Measurements from ENCODE around the gene KCNIP1.
A peak's percentile ranks its signal among the peaks of the same experiment; 100 is the strongest.

The KCNIP1 gene

DNA sequence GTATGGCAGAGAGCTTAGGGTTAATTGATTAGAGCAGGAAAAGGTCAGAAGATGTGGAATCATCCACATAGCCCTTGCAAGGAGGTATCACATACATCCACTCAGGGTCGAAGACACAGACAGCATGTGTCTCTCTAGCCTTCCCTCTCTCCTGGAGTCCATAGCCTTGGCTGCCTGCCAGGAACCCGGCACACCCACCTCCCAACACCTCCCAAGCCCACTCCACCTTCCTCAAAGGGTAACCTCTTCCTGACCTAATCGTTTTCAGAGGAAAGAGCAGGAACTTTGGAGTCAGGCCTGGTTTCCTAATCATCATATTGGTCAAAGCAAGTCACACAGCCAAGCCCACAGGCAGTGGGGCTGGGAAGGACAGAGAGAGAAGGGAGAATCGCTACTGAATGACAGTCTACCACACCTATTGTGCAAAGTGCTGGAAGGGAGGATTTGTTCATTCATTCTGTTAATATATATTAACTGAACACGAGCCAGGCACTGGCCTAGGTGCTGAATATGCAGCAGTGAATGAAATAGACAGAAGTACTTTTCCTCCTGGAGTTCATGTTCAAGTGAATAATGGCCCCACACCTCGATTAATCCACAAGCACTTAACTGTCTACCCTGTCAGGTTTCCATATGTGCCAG, 107.8 kb downstream of the KCNIP1 start:
- TF ChIP-seq, protein P1, sequence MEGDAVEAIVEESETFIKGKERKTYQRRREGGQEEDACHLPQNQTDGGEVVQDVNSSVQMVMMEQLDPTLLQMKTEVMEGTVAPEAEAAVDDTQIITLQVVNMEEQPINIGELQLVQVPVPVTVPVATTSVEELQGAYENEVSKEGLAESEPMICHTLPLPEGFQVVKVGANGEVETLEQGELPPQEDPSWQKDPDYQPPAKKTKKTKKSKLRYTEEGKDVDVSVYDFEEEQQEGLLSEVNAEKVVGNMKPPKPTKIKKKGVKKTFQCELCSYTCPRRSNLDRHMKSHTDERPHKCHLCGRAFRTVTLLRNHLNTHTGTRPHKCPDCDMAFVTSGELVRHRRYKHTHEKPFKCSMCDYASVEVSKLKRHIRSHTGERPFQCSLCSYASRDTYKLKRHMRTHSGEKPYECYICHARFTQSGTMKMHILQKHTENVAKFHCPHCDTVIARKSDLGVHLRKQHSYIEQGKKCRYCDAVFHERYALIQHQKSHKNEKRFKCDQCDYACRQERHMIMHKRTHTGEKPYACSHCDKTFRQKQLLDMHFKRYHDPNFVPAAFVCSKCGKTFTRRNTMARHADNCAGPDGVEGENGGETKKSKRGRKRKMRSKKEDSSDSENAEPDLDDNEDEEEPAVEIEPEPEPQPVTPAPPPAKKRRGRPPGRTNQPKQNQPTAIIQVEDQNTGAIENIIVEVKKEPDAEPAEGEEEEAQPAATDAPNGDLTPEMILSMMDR (IDR thresholded peaks at IDR 0.05; ENCODE audit: low read depth, low read length), result no peak
- in situ Hi-C loops (cut with HindIII; ENCODE audit: low sequenced_read_pairs), result no loop called here
- no peak overlapping the region for H3K4me3 ChIP-seq (ENCODE audit: low read depth, low read length)

GRCh38 chr5:170612256-170612678, 108.4 kb downstream of the KCNIP1 start:
- TF ChIP-seq, protein P1 (IDR thresholded peaks at IDR 0.05; ENCODE audit: low read depth, low read length), result no peak
- DNase-seq (ENCODE audit: low read depth, low spot score), result no peak
- in situ Hi-C loops (cut with HindIII; ENCODE audit: low sequenced_read_pairs), result no loop called here
- no peak overlapping the region for H3K4me3 ChIP-seq (ENCODE audit: low read depth, low read length)

More for the DNA sequence above, 107.8 kb downstream of the KCNIP1 start:
- peak; percentile 23 for DNase-seq (ENCODE audit: low read depth, low spot score)

DNA sequence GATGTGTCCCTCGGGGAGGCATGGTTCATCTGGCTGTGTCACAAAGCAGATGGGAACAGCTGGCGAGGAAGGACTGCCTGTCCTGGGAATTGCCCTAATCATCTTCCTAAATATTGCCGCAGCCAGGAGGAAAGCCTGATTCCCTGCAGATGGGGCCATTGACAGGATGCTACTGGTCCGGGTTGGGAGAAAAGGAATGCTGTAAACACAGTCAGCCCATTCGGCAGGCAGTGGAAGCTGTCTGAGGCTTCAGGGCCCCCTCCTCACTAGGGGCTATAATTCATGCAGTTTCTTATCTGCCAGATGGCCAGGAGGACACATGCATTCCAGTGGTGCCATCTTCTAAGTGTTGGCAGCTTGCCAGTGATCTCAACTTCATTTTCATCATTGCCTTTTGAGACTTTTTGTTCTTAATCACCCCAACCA, 110.3 kb downstream of the KCNIP1 start:
- in situ Hi-C loops (cut with HindIII; ENCODE audit: low sequenced_read_pairs), result no loop called here
- no peak for DNase-seq (ENCODE audit: low read depth, low spot score)
- TF ChIP-seq, protein P1 (IDR thresholded peaks at IDR 0.05; ENCODE audit: low read depth, low read length), result no peak
- no peak overlapping the region for H3K4me3 ChIP-seq (ENCODE audit: low read depth, low read length)

DNA sequence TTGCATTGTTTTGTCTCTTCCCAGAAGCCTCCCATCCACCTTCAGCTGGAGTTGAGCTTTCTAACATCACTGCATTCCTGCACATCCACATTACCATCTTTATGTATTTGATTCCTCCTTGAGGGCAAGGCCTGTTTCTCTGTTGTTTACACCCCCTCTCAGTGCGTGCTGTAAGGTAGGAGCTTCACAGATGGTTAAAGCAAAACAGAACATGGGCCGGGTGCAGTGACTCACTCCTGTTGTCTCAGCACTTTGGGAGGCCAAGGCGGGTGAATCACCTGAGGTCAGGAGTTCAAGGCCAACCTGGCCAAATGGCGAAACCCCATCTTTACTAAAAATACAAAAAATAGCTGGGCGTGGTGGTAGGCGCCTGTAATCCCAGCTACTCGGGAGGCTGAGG, 110.9 kb downstream of the KCNIP1 start:
- TF ChIP-seq, protein P1 (IDR thresholded peaks at IDR 0.05; ENCODE audit: low read depth, low read length), result no peak
- in situ Hi-C loops (cut with HindIII; ENCODE audit: low sequenced_read_pairs), result no loop called here
- no peak overlapping the region for H3K4me3 ChIP-seq (ENCODE audit: low read depth, low read length)
- peak; percentile 8 for DNase-seq (ENCODE audit: low read depth, low spot score)

DNA sequence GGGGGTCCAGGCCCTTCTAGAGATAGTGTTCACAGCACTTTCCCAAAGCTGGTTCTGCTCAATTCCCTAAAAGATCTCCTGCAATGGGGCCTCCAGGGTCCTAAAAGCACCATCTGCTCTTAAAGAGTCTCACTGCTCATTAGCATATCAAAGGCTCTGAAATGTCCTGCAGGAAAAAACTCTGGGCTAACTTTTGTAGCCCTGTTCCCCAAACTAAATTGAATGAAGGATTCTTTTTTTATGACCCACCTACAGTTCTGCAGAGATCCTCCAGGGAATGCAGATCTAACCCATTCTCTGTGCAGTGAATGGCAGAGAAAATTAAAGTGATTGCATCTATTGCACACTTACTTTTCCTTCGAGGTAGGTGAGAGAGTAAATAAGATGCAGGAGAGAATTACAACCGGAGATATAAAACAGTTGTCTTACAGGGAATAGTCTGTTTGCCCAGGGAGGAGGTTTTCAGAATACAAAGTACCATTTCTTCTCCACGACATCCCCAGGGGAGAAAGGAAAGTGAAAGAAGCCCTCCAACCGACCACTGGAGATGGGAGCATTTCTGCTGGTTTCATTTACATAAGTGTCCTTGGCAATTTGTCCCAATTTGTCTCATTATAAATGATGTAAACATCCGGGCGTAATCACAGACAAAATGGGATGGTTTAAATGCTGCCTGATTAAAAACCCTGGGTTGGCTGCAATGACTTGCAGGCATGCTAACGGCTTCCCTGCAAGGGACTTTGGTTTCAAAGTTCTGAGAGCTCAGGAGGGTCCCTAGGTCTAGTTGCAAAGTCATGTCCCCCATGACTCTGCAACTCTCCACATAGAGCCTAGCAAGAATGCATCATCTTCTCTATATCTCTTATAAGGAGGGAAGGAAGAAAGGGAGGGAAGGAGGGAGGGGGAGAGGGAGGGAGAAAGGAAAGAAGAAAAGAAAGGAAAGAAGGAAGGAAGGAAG, 114.0 kb downstream of the KCNIP1 start:
- no peak for DNase-seq (ENCODE audit: low read depth, low spot score)
- TF ChIP-seq, protein P1 (IDR thresholded peaks at IDR 0.05; ENCODE audit: low read depth, low read length), result no peak
- H3K4me3 ChIP-seq (ENCODE audit: low read depth, low read length), result no peak overlapping the region
- in situ Hi-C loops (cut with HindIII; ENCODE audit: low sequenced_read_pairs), result no loop called here

- H3K4me3 ChIP-seq (ENCODE audit: low read depth, low read length), result no peak overlapping the region
- in situ Hi-C loops (cut with HindIII; ENCODE audit: low sequenced_read_pairs), result no loop called here
- TF ChIP-seq, protein P1 (IDR thresholded peaks at IDR 0.05; ENCODE audit: low read depth, low read length), result no peak
Observed at GRCh38 chr5:170619869-170620268, 116.0 kb downstream of the KCNIP1 start.

More at GRCh38 chr5:170619869-170620268, 116.0 kb downstream of the KCNIP1 start:
- DNase-seq (ENCODE audit: low read depth, low spot score), result no peak
